G401 (cell line): Measurements from ENCODE around the gene ANKRD17. TPM values are rescaled to one million over a fixed set of nuclear protein-coding genes. Genes with fewer than 3 reads are reported as not detected.
"Not testable (repeated sequence)": the region's sequence is repeated elsewhere in the genome, so short reads cannot be mapped to it uniquely, and the experiment has no call there.

ENCODE experiments used
- DNase-seq: peaks from one replicate; pipeline ENCODE4 v3.0.0-alpha.2; 2015; ENCODE audit warnings: low spot score
- in situ Hi-C: cut with HindIII; loops from 2 replicates; pipeline ENCODE4 v1.10.0; 2016; ENCODE audit warnings: low sequenced_read_pairs, mixed read lengths
- total RNA-seq: library from RNA; depleted of rRNA; stranded (reverse); fragments of >200 nt; shearing (Covaris generic); gene quantifications from 2 replicates; pipeline ENCODE4 v1.2.3, GENCODE V29; 2014

Gene ANKRD17
- total RNA-seq, 1 experiment from 2014 or later, result 50.5 TPM

DNA sequence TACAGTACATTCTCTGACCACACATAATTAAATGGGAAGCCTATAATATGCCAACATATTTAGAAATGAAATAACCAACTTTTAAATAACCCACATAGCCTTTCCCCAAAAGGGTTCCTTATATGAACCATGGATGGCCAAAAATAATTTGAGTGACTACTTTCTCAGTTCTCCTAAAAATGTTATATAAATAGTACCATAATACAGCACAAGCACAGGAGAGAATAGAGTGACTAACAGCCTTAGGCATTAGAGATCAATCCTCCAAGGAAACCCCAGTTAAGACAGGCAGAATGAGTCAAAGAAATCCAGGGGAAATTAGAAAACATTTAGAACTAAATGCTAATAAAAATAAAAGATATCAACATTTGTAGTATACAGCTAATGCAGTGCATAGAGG, 50.2 kb downstream of the ANKRD17 start:
- in situ Hi-C loops, result no loop called here
- no peak for DNase-seq

DNA sequence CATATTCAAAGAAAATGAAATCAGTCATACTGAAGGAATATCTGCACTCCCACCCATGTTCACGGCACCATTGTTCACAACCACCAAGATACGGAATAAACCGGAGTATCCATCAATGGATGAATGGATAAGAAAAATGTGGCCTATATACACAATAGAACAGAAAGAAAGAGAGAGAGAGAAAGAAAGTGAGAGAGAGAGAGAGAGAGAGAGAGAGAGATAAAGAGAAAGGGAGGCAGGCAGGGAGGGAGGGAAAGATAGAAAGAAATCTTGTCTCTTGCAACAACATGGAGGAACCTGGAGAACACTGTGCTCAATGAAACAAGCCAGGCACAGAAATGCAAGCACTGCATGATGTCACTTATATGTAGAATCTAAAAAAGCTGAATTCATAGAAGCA, 52.4 kb downstream of the ANKRD17 start:
- DNase-seq, result no peak
- in situ Hi-C loops, result no loop called here

DNA sequence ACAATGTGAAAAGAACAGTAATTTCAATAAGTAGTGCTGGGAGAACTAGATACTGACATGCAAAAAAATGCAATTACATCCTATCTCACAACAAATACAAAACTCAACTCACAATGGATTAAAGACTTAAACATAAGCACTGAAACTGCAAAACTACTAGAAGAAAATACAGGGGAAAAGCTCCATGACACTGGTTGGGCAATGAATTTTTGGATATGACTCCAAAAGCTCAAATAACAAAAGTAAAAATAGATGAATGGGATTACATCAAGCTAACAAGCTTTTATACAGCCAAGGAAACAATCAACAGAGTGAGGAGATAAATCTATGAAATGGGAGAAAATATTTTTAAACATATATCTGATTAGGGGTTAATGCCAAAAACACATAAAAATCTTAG, 53.1 kb downstream of the ANKRD17 start:
- in situ Hi-C loops, result no loop called here
- peak; percentile 15 for DNase-seq

DNA sequence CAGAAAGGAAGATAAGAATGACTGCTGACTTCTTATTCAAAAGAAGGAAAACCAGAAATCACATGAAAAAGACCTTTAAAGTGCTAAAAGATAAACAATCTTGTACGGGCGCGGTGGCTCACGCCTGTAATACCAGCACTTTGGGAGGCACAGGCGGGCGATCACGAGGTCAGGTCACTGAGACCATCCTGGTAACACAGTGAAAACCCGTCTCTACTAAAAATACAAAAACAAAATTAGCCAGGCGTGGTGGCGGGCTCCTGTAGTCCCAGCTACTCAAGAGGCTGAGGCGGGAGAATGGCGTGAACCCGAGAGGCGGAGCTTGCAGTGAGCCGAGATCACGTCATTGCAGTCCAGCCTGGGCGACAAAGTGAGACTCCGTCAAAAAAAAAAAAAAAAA, 54.6 kb downstream of the ANKRD17 start:
- in situ Hi-C loops, DNase-seq: not testable (repeated sequence)

DNA sequence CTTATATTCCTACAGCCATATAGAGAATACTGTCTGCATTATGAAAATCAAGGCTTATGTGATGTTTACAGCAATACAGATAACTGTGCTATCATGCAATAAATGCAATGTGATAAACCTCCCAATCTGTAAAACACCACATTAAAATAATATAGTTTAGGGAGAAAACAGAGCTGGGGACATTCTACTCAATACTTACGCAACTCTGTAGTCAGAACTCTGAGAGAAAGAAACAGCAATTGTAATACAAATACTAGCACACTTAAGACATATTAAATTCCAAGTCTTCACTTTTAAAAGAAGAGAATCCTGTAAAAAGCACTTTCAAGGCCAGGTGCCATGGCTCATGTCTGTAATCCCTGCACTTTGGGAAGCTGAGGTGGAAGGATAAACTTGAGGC, 61.4 kb downstream of the ANKRD17 start:
- no peak for DNase-seq
- in situ Hi-C loops, result no loop called here

DNA sequence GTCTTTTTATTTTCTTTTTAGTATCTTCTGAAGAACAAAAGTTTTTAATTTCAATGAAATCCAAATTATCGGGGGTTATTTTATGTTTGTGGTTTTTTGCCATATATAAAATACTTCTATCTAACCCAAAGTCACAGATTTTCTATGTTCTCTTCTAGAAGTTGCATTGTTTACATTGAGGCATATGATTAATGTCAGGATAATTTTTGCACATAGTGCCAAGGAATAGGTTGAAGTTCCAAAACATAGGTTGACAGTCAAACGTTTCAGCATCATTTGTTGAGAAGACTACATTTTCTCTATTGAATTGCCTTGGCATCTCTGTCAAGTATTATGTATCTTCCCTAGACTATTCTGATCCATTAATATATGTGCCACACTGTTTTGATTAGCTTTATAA, 64.5 kb downstream of the ANKRD17 start:
- DNase-seq, result no peak
- in situ Hi-C loops, result no loop called here

DNA sequence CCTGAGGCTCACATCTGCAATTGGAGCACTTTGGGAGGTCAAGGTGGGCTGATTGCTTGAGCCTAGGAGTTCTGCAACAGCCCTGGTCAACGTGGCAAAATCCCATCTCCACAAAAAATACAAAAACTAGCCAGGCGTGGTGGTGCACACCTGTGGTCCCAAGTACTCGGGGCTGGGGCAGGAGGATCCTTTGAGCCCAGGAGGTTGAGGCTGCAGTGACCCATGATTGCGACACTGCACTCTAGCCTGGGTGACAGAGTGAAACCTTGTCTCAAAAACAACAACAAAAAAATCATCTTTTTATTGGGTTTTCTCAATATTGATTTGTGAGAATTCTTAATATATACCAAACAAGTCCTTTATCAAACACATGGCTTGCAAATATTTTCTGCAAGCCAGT, 64.9 kb downstream of the ANKRD17 start:
- in situ Hi-C loops, result no loop called here
- no peak for DNase-seq

DNA sequence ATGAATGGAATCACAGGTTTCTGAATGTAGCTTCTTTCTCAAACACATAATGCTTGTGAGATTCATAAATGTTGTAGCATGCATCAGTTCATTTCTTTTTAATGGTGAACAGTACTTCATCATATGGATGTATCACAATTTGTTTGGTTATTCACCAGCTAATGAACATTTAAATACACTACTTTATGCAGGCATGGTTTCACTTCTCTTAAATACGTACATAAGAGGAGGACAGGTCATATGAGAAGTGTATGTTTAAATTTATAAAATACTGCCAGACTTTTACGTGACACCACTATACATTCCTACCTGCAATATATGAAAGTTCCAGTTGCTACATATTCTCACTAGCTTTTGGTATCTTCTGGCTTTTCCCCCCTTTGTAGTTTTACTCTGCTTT, 65.4 kb downstream of the ANKRD17 start:
- in situ Hi-C loops, result no loop called here
- DNase-seq, result no peak

DNA sequence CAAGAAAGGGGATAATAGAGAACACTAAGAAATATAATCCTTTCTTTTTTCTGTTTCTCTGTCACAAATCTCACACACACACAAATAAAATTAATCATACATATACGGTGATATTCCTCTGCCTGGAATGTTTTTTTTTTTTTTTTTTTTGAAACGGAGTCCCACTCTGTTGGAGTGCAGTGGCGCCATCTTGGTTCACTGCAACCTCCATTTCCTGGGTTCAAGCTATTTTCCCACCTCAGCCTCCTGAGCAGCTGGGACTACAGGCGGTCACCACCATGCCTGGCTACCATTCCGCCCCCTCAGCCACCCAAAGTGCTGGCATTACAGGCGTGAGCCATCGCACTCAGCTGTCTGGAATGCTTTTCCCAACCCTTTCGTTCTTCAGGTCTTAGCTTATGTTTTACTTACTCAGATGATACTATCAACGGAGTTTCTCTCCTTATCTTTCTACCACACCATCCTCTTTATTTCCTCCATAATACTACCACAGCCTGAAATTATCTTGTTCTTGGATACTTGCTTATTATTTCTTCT, 69.3 kb downstream of the ANKRD17 start:
- no peak for DNase-seq
- in situ Hi-C loops, result no loop called here

DNA sequence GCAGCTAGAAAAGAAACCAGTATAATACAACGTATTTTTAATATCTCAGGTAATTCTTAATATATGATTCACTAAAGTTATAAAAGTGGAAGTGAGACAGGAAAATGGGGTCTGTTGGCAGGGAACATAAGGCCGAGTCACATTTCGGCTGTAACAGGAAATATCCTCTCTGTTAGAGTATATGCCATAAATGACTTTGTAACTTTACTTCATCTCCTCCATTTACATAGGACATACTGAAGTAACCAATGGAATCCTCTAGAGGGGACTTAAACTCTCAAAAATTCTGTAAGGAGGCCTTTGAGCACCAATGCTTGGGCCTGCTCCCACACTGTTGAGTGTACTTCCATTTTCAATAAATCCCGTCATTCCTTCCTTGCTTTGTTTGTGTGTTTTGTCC, 71.3 kb downstream of the ANKRD17 start:
- in situ Hi-C loops, result no loop called here
- no peak for DNase-seq

DNA sequence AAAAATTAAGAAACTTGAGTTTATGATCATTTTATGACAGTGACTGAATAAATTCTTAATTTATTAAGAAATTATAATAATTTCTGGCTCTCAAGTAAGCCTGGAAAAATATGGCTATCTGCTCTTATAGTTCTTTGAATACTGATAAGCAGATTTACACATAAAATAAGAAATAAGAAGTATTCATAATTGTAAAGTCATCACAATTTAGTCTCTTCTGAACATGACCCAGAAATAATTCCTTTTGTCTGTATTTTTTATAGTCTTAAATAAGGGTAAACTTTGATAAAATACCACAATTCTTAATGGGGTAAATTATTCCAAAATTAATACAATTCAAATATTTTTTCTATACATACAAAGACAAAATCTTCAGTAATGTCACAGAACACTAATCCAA, 72.7 kb downstream of the ANKRD17 start:
- no peak for DNase-seq
- in situ Hi-C loops, result no loop called here

DNA sequence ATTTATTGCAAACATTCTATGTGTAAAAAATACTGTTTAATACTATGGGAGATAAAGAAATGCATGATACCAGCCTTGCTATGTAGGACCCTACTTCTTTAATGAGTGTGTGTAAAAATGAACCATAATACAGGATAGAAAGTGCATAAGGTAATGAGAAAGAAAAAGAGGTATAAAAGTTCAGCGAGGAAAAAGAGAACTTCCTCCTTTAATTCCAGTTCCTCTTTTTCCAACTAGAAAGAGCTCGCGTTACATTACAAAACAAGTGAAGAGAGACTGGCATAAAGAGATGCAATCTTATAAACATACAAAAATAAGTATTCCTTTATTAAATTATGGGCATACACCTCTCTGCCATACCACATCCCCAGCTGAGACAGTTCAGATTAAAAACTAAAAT, 77.4 kb downstream of the ANKRD17 start:
- in situ Hi-C loops, result no loop called here

DNA sequence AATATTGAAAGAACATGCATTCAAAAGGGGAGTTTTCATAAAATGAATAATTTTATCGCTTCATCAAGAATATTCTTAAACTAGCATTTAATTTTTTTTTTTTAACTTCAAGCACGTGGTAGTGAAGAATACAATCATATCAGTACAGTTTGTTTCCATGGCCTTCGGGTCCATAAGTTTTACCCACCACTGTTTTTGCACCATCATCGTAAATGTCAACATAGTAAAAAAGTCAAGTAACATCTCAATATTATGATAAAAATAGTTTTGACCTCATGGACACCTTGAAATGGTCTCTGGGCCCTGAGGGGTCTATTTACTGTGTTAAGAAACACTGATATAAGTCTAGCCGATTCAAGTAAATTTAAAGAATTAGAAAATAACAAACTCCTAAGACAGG, 80.2 kb downstream of the ANKRD17 start:
- DNase-seq, result no peak
- in situ Hi-C loops, result no loop called here

More for the DNA sequence above, 77.4 kb downstream of the ANKRD17 start:
- no peak for DNase-seq

DNA sequence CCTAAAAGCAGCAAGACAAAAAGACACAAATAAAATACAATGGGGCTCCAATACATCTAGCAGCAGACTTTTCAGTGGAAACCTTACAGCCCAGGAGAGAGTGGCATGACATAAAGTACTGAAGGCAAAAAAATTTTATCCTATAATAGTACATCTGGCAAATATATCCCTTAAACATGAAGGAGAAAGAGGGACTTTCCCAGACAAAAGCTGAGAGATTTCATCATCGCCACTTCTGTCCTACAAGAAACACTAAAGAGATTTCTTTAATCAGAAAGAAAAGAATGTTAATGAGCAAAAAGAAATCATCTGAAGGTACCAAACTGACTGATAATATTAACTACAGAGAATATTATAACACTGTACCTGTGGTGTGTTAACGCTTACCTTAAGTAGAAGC, 86.4 kb downstream of the ANKRD17 start:
- DNase-seq, result no peak
- in situ Hi-C loops, result no loop called here

DNA sequence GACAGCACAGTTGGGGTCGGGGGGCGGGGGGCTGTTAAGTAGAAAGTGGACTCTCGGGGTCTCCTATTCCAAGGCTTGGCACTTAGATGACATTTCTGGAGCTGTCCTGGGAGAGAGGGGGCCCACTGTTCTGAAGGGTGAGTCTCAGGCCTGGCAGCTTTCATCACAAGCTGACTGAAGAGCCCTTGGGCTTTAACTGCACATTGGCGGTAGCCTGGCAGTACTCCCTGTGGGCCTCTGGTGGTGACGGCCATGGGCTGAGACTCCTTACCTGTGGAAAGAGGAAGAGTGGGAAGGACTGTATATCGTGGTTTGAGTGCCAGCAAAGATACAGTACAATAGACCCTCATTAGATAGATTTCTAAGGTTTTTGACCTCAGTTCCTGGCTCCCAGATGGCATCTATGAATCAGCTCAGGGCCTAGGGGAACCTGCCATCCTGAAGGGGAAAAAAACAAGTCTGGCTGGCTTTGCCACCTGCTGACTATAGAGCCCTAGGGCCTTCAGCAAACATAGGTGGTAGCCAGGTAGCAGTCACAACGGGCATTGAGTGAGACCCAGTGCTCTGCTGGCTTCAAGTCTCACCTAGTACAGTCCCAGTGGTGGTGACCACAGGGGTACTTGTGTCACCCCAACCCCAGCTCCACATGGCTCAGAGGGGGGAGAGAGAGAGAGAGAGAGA, 87.9 kb downstream of the ANKRD17 start:
- no peak for DNase-seq
- in situ Hi-C loops, result no loop called here

DNA sequence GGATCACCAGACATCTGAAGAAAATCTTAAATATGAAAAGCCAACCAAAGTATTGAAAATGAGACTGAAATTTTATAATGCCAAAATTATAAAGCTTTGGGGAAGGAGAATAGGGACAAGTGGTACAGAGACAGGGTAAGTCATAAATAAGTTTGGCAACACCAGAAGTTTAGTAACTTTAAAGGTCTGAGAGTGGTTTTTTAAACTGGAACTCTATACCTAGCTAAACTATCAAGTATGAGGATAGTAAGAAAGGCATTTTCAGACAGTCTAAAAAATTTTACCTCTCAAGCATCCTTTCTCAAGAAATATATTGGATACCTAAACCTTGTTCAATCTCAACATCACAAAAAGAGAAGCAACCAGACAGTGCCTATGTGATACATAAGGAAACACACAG, 92.4 kb downstream of the ANKRD17 start:
- DNase-seq, result no peak
- in situ Hi-C loops, result no loop called here

DNA sequence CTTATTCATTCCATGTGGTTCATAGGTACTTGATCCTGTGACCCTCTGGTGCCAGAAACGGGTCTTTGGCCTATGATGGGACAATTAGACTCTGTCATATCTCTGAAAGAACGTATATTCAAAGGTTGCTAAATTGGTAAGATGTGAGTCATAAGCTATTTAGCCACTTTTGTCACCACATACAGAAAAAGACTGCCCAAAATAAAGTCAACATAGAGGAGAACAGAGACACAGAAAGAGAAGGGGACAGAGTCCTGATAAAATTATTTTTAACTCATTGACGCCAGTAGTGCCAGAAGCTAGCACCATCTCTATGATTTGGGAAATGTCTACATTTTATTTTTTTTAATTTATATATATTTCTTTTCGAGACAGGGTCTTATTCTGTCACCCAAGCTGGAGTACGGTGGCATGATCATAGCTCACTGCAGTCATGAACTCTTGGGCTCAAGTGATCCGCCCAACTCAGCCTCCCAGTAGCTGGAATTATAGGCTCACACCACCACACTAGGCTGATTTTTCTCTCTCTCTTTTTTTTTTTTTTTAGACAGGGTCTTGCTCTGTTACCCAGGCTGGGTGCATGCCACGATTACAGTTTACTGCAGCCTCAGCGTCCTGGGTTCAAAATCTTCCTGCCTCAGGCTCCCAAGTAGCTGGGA, 96.9 kb downstream of the ANKRD17 start:
- in situ Hi-C loops, result no loop called here
- no peak for DNase-seq

DNA sequence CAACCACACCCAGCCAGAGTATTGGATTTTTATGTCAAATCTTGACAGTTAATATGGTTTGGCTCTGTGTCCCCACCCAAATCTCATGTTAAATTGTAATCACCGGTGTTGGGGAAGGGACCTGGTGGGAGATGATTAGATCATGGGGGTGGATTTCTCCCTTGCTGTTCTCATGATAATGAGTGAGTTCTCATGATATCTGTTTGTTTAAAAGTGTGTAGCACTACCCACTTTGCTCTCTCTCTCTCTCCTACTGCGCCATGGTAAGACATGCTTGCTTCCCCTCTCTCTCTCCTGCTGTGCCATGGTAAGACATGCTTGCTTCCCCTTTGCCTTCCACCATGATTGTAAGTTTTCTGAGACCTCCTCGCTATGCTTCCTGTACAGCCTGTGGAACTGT, 102.2 kb downstream of the ANKRD17 start:
- in situ Hi-C loops, result no loop called here
- DNase-seq, result no peak

DNA sequence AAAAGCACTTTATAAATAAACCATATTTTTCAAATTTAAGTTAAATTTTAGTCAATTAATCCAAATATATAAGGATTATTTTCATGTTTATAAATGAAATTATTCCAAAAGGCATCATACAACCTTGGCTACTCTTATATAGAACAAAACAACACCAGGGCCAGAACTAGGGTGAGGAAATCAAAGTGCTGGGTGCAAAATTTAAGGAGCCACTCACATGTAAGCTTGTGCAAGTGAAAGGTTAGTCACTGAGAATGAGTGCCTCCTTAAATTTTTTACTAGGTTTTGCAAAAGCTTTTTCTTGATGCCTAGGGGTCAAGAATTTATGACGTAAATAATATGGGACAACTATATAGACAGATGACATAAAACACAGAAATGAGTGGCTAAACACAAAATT, 105.7 kb downstream of the ANKRD17 start:
- in situ Hi-C loops, result no loop called here
- no peak for DNase-seq

DNA sequence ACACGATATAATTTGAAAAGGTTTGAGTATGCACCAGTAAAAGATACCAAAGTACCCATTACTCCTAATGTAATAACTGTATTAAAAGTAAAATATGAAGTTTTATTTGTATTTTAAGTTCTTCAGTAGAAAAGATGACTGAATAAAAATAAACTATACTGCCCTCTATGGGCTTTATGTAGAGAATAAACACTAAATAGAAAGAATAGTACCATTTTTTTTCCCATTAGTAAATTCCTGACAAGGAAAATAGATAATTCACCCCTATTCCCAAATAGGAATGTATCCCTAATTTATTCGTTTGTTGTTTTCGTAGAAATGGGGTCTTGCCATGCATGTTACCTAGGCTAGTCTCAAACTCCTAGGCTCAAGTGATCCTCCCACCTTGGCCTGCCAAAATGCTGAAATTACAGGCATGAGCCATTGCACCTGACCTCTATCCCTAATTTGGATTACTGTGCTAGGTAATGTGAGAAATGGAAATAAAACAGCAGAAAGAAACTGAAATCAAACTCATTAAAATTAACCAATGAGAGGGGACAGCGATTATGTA, 115.5 kb downstream of the ANKRD17 start:
- in situ Hi-C loops, result no loop called here
- no peak for DNase-seq

DNA sequence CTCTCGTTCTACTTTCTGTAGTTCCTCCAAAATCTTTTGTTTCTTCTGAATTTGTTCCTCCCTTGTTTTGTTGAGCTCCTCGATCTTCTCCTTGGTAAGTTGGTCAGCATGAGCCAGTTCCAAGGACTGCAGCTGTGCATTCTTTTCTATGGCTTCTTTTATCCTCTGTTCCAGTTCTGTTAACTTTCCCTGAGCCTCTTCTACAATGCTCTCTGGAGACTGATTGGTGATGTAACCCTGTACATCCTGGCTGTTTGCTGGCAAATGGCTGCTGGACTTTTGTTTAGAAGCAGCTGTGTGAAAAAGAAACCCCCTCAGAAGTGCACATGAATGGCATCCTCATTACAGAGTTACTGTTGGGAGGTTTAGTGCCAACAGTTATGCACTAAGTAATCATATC, 118.6 kb downstream of the ANKRD17 start:
- in situ Hi-C loops, result no loop called here
- DNase-seq, result no peak
